K562 (cell line): ENCODE data around the gene REC8. TPM values are rescaled to one million over a fixed set of nuclear protein-coding genes. Genes with fewer than 3 reads are reported as not detected.

Experiments
- COPS2 ChIP-seq: fragments of 450-650 bp; conservative IDR thresholded peaks from 2 replicates; pipeline ENCODE4 v1.6.1; 2016; ENCODE audit warnings: mild to moderate bottlenecking, moderate library complexity
- CREB3L1 ChIP-seq: fragments of 450-650 bp; IDR thresholded peaks from 2 replicates; pipeline ENCODE4 v1.6.1; 2014; ENCODE audit warnings: low read depth, mild to moderate bottlenecking, moderate library complexity, borderline replicate concordance
- FOSL1 ChIP-seq: fragments of 200-800 bp; sonication (Bioruptor generic); conservative IDR thresholded peaks from 2 replicates; pipeline ENCODE4 v1.6.1; 2016; ENCODE audit warnings: missing genetic modification characterization, missing compliant biosample characterization
- FOXJ2 ChIP-seq: fragments of 200-800 bp; sonication (Bioruptor generic); IDR thresholded peaks from 2 replicates; pipeline ENCODE4 v1.6.1; 2016; ENCODE audit warnings: missing genetic modification characterization, missing compliant biosample characterization
- GABPB1 ChIP-seq: sonication (generic); formaldehyde crosslinking; IDR thresholded peaks from 2 replicates; pipeline ENCODE4 v1.8.0; 2022; ENCODE audit warnings: mild to moderate bottlenecking, missing genetic modification reagents
- HDAC3 ChIP-seq: fragments of 450-650 bp; IDR thresholded peaks from 2 replicates; pipeline ENCODE4 v1.6.1; 2018; ENCODE audit warnings: borderline replicate concordance, mild to moderate bottlenecking, moderate library complexity; ENCODE audit not compliant: partially characterized antibody
- HMGN3 ChIP-seq: IDR thresholded peaks from 2 replicates; pipeline ENCODE4 v1.6.1; 2011; ENCODE audit warnings: borderline replicate concordance, low read depth, mild to moderate bottlenecking, mixed read lengths, low read length; ENCODE audit not compliant: insufficient read length; ENCODE audit errors: extremely low read depth
- SUPT5H ChIP-seq: fragments of 450-650 bp; IDR thresholded peaks from 2 replicates; pipeline ENCODE4 v1.6.1; 2016
- TRIM28 ChIP-seq: fragments of 450-650 bp; IDR thresholded peaks from 2 replicates; pipeline ENCODE4 v1.6.1; 2017
- ZC3H4 ChIP-seq: sonication (generic); formaldehyde crosslinking; IDR thresholded peaks from 2 replicates; pipeline ENCODE4 v1.9.0; 2021; ENCODE audit warnings: missing genetic modification reagents, borderline replicate concordance
- ZNF146 ChIP-seq: IDR thresholded peaks from one replicate; pipeline ENCODE4 v1.6.1; 2018; ENCODE audit warnings: missing compliant biosample characterization; ENCODE audit not compliant: unreplicated experiment
- ZNF274 ChIP-seq: IDR thresholded peaks from 2 replicates; pipeline ENCODE4 v1.6.1; 2011; ENCODE audit warnings: low read depth, mild to moderate bottlenecking, low read length, moderate library complexity, borderline replicate concordance
- ZNF407 ChIP-seq: fragments of 450-650 bp; IDR thresholded peaks from 2 replicates; pipeline ENCODE4 v1.6.1; 2016; ENCODE audit warnings: low read depth
- ZNF561 ChIP-seq: fragments of 450-650 bp; formaldehyde crosslinking; conservative IDR thresholded peaks from 2 replicates; pipeline ENCODE4 v1.4.0; 2020; ENCODE audit warnings: mild to moderate bottlenecking, moderate library complexity
- ZNF77 ChIP-seq: fragments of 250-450 bp; sonication (Bioruptor Pico); IDR thresholded peaks from 2 replicates; pipeline ENCODE4 v1.5.0; 2020
- ZSCAN32 ChIP-seq: fragments of 450-650 bp; formaldehyde crosslinking; IDR thresholded peaks from 2 replicates; pipeline ENCODE4 v1.4.0; 2020; ENCODE audit warnings: mild to moderate bottlenecking, moderate library complexity
- polyA plus RNA-seq, 8 experiments: library from polyadenylated mRNA; depleted of rRNA in 4 of 8; stranded (reverse) in 5 of 8; unstranded in 3 of 8; fragments of >200 nt; fragmentation: Nextera tagmentation in 2 of 8; fragmentation: Illumina TruSeq in 1 of 8; extraction: Ambion mirVana in 2 of 8; extraction: Trizol in 1 of 8; gene quantifications; 2 replicates each; pipeline versions ENCODE4 v1.2.1 to v1.2.3, GENCODE V29; 2011 to 2014; ENCODE audit warnings: inconsistent platforms in 1 of 8, missing spikeins in 1 of 8
- total RNA-seq, 7 experiments: library from RNA; depleted of rRNA in 6 of 7; stranded (reverse); fragments of >200 nt in 6 of 7; fragmentation: Illumina TruSeq in 2 of 7; extraction: Trizol in 2 of 7; gene quantifications; 2 replicates each; pipeline versions ENCODE4 v1.2.1 to v1.2.3, GENCODE V29; 2011 to 2021; ENCODE audit warnings: low replicate concordance in 1 of 7
- TF ChIP-seq, protein P1 (sequence below): sonication (generic); formaldehyde crosslinking; IDR thresholded peaks from 2 replicates; pipeline ENCODE4 v1.9.0; 2022; ENCODE audit warnings: mild to moderate bottlenecking, missing genetic modification reagents

REC8 gene
- total and polyA plus RNA-seq, 9 of the 15 experiments (the other 6 are each of a cell fraction or from before 2014, with no cell fraction given) = 0.11 to 2.5 (median 0.85) TPM

DNA sequence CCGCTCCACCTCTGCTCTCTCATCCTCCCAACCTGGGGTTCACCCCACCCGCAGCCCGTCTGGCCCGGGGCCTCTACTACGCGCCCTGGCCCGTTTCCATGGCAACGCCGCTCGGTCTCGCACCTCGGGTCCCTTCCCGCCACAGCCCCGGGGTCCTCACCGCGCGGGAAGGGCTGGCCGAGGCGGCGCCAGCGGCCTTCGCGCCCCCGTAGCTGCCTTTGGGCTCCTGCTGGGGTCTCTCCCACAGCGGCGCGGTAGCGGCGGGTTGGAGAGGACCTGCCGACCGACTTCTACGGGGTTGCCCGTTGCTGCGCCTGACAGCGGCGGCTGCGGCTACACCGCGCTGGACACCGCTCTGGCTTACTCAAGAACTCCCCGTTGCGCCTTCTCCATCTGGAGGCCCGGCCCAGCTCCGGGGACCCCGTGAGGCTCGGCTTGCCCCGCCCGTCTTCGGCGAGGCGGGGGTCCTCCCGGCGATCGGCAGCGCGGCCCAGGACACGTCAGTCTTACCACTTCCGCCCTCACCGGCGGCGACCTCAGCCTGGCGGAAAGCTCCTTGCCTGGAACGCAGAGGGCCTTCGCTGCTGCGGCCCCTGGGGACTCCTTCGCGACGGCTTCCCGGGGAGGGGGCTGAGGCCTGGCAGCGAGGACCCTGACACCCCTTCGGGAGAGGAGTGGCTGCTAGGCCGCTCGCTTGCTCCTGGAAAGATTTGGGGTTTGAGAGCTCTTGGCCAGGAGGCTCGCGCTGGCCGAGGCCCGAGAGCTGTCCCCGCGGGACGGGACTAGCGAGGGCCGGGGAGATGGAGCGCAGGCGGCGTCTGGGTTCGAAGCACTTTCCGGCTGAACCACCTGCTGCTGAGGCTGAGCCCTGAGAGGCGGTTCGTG lies 23.5 kb downstream of the REC8 start, which contains the start of gene TM9SF1 (continued):
- peak; percentile 18; the same call in 1 of the 2 replicates for TF ChIP-seq ZNF407
- TF ChIP-seq, protein P1, sequence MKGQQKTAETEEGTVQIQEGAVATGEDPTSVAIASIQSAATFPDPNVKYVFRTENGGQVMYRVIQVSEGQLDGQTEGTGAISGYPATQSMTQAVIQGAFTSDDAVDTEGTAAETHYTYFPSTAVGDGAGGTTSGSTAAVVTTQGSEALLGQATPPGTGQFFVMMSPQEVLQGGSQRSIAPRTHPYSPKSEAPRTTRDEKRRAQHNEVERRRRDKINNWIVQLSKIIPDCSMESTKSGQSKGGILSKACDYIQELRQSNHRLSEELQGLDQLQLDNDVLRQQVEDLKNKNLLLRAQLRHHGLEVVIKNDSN (CRISPR knock-in tag) = no peak
- TF ChIP-seq ZC3H4 (CRISPR knock-in tag) = no peak
- peak; percentile 23 for TF ChIP-seq HMGN3
- peak; percentile 96 for TF ChIP-seq CREB3L1
- peak; percentile 90 for TF ChIP-seq FOSL1 (tag)
- no peak for TF ChIP-seq ZNF77
- no peak for TF ChIP-seq COPS2
- TF ChIP-seq ZNF274 = no peak
- TF ChIP-seq HDAC3 = no peak
- no peak for TF ChIP-seq TRIM28
- TF ChIP-seq ZNF561 (CRISPR knock-in tag) = no peak
- peak; percentile 70 for TF ChIP-seq SUPT5H
- TF ChIP-seq ZSCAN32 (CRISPR knock-in tag) = no peak
- TF ChIP-seq GABPB1 (CRISPR knock-in tag) = peak; percentile 94
- no peak for TF ChIP-seq FOXJ2
- TF ChIP-seq ZNF146 (CRISPR knock-in tag) = no peak
